GM12878 (cell line): ENCODE data around the gene PSMB8. TPM values are rescaled to one million over a fixed set of nuclear protein-coding genes. Genes with fewer than 3 reads are reported as not detected.

ENCODE experiments used
- ATAC-seq: fragments of 200-7000 bp; cut with Tn5 transposase; 3 replicates; pipeline ENCODE4 v1.9.1; 2020; ENCODE audit warnings: mild to moderate bottlenecking, moderate library complexity
- Bru-seq: library from RNA; stranded (reverse); fragments of 400-500 nt; gene quantifications from one replicate; lab custom pipeline; 2021; lab: Mats Ljungman, UMichigan
- BruChase-seq, 2 experiments: library from RNA; stranded (reverse); fragments of 400-500 nt; gene quantifications; one replicate each; lab custom pipeline; 2021; lab: Mats Ljungman, UMichigan
- BruUV-seq: library from RNA; stranded (reverse); fragments of 400-500 nt; replicated peaks from 2 replicates; lab custom pipeline; 2021; lab: Mats Ljungman, UMichigan
- CTCF ChIA-PET: fragments of 300-600 bp; sonication (Branson Sonifier 250); formaldehyde crosslinking; extraction: SDS; loops from one replicate; lab custom pipeline; 2021; ENCODE audit warnings: inconsistent platforms; lab: Yijun Ruan, JAX
- POLR2A ChIA-PET: fragments of 350-600 bp; formaldehyde crosslinking; extraction: SDS; loops from one replicate; lab custom pipeline; 2021; ENCODE audit warnings: inconsistent platforms; lab: Charles Lee
- RAD21 ChIA-PET: fragments of 300-600 bp; sonication (Branson Sonifier 250); formaldehyde crosslinking; loops from one replicate; lab custom pipeline; 2023; ENCODE audit warnings: antibody characterized with exemption; ENCODE audit not compliant: unreplicated experiment; lab: Charles Lee
- SMC1A ChIA-PET: fragments of 300-600 bp; sonication (Branson Sonifier 250); formaldehyde crosslinking; loops from one replicate; lab custom pipeline; 2023; ENCODE audit not compliant: unreplicated experiment, uncharacterized antibody; lab: Charles Lee
- DNase-seq: peaks from one replicate; pipeline ENCODE4 v3.0.0-alpha.2; 2011; ENCODE audit warnings: low read depth, low spot score
- FAIRE-seq: peaks from 3 replicates; lab custom pipeline; 2011; peaks lifted over from hg19 to GRCh38; lab: Jason Lieb, UNC
- H2AFZ ChIP-seq: 2 replicates; pipeline ENCODE4 v1.6.0; 2011; ENCODE audit warnings: low read depth, low read length, control low read depth; ENCODE audit not compliant: control insufficient read depth
- H3K27ac ChIP-seq: 2 replicates; pipeline ENCODE4 v1.5.1; 2011; ENCODE audit warnings: control low read depth; ENCODE audit not compliant: control insufficient read depth, insufficient read depth
- H3K27me3 ChIP-seq, 2 experiments: replicated peaks in 1 of 2; 2 replicates each; pipeline versions ENCODE4 v1.6.0 to v1.6.1; 2011; ENCODE audit warnings: low read length in 1 of 2; ENCODE audit not compliant: control insufficient read depth in 2 of 2, insufficient read depth in 2 of 2
- H3K36me3 ChIP-seq, 2 experiments: 2 replicates each; pipeline ENCODE4 v1.5.1; 2011; ENCODE audit warnings: low read length in 1 of 2; ENCODE audit not compliant: control insufficient read depth in 2 of 2, insufficient read depth in 2 of 2
- H3K4me1 ChIP-seq: 2 replicates; pipeline ENCODE4 v1.6.1; 2011; ENCODE audit warnings: mild to moderate bottlenecking, low read length, moderate library complexity, mixed read lengths; ENCODE audit not compliant: control insufficient read depth, insufficient read depth
- H3K4me2 ChIP-seq: 2 replicates; pipeline ENCODE4 v1.6.0; 2011; ENCODE audit warnings: control low read depth; ENCODE audit not compliant: control insufficient read depth, insufficient read depth
- H3K4me3 ChIP-seq: fragments of 200-600 bp; sonication (generic); 2 replicates; pipeline ENCODE4 v1.5.1; 2016
- H3K79me2 ChIP-seq: 2 replicates; pipeline ENCODE4 v1.6.0; 2011; ENCODE audit warnings: low read length; ENCODE audit not compliant: control insufficient read depth, insufficient read depth
- H3K9ac ChIP-seq: 2 replicates; pipeline ENCODE4 v1.8.0; 2011; ENCODE audit warnings: low read length, control low read depth, mixed read lengths; ENCODE audit not compliant: control insufficient read depth, insufficient read depth
- H3K9me3 ChIP-seq: replicated peaks from 3 replicates; pipeline ENCODE4 v1.5.1; 2011; ENCODE audit warnings: mild to moderate bottlenecking, low read length; ENCODE audit not compliant: control insufficient read depth, insufficient read depth
- H4K20me1 ChIP-seq: 2 replicates; pipeline ENCODE4 v1.6.0; 2011; ENCODE audit not compliant: control insufficient read depth, insufficient read depth
- EGR1 ChIP-seq, 2 experiments: IDR thresholded peaks; 1 replicate in 1 of 2; 2 replicates in 1 of 2; pipeline ENCODE4 v1.6.1; 2011 to 2012; ENCODE audit warnings: low read depth in 2 of 2, low read length in 2 of 2, borderline replicate concordance in 1 of 2, mild to moderate bottlenecking in 1 of 2, moderate library complexity in 1 of 2
- LARP7 ChIP-seq: fragments of 450-650 bp; IDR thresholded peaks from 2 replicates; pipeline ENCODE4 v1.6.1; 2017; ENCODE audit warnings: mild to moderate bottlenecking
- MEF2A ChIP-seq: IDR thresholded peaks from 2 replicates; pipeline ENCODE4 v1.6.1; 2011; ENCODE audit warnings: low read depth, mild to moderate bottlenecking, low read length, moderate library complexity; ENCODE audit not compliant: insufficient read depth
- NR2C1 ChIP-seq: fragments of 450-650 bp; IDR thresholded peaks from 2 replicates; pipeline ENCODE4 v1.6.1; 2017; ENCODE audit warnings: antibody characterized with exemption, mild to moderate bottlenecking, moderate library complexity
- RAD21 ChIP-seq: IDR thresholded peaks from 2 replicates; pipeline ENCODE4 v1.6.1; 2011; ENCODE audit warnings: mild to moderate bottlenecking, low read depth, low read length, moderate library complexity; ENCODE audit not compliant: insufficient read depth
- RBBP5 ChIP-seq: fragments of 200-600 bp; sonication (generic); conservative IDR thresholded peaks from 2 replicates; pipeline ENCODE4 v1.6.1; 2016
- RELA ChIP-seq: fragments of 450-650 bp; IDR thresholded peaks from 2 replicates; pipeline ENCODE4 v1.8.0; 2014; ENCODE audit warnings: borderline replicate concordance; ENCODE audit not compliant: partially characterized antibody
- SP1 ChIP-seq: IDR thresholded peaks from one replicate; pipeline ENCODE4 v1.6.1; 2011; ENCODE audit warnings: low read depth, low read length
- TBL1XR1 ChIP-seq: IDR thresholded peaks from 2 replicates; pipeline ENCODE4 v1.6.1; 2012; ENCODE audit warnings: low read depth, low read length, improper control_type of control experiment
- TCF12 ChIP-seq: IDR thresholded peaks from 2 replicates; pipeline ENCODE4 v1.6.1; 2011; ENCODE audit warnings: low read depth, mild to moderate bottlenecking, low read length
- TCF3 ChIP-seq: IDR thresholded peaks from 2 replicates; pipeline ENCODE4 v1.6.1; 2012; ENCODE audit warnings: low read depth, mild to moderate bottlenecking, low read length, borderline replicate concordance; ENCODE audit not compliant: insufficient read depth
- ZBED1 ChIP-seq: IDR thresholded peaks from 2 replicates; pipeline ENCODE4 v1.6.1; 2016; ENCODE audit warnings: borderline replicate concordance
- WGBS: methylation state at CpG from one replicate; pipeline ENCODE4 v1.1.6; 2016; ENCODE audit warnings: low lambda C conversion rate; ENCODE audit not compliant: insufficient replicate concordance, insufficient coverage; ENCODE audit errors: missing lambda C conversion rate; 5-methylcytosine and 5-hydroxymethylcytosine counted together
- in situ Hi-C: fragments of 300-500 bp; cut with MboI; formaldehyde crosslinking; loops from 9 replicates; pipeline ENCODE4 v1.14.3; 2018; ENCODE audit warnings: mixed read lengths
- intact Hi-C: fragments of 100-400 bp; cut with micrococcal nuclease; formaldehyde crosslinking; loops from one replicate; pipeline ENCODE4 v1.14.2; 2022; ENCODE audit not compliant: unreplicated experiment
- long read RNA-seq, 2 experiments: library from polyadenylated mRNA; unstranded; transcript quantifications; one replicate each; pipeline ENCODE4 v2.0.0, GENCODE V29; 2019 to 2020
- polyA minus RNA-seq, 3 experiments: library from RNA; depleted of rRNA, polyadenylated mRNA; stranded (reverse); fragments of >200 nt; gene quantifications; 2 replicates each; pipeline ENCODE4 v1.2.3, GENCODE V29; 2011
- polyA plus RNA-seq, 11 experiments: library from polyadenylated mRNA; depleted of rRNA in 4 of 11; unstranded in 6 of 11; stranded (reverse) in 5 of 11; fragments of >200 nt; fragmentation: Nextera tagmentation in 4 of 11; fragmentation: Illumina TruSeq in 1 of 11; extraction: Ambion mirVana in 4 of 11; extraction: Trizol in 1 of 11; gene quantifications; 1 replicate in 1 of 11; 2 replicates in 10 of 11; pipeline versions ENCODE4 v1.2.1 to v1.2.3, GENCODE V29; 2011 to 2016; ENCODE audit warnings: inconsistent platforms in 2 of 11, missing spikeins in 2 of 11, low read depth in 1 of 11
- total RNA-seq, 4 experiments: library from RNA; depleted of rRNA in 3 of 4; stranded (reverse); fragments of >200 nt in 3 of 4; fragmentation: Illumina TruSeq in 1 of 4; extraction: Trizol in 1 of 4; gene quantifications; 2 replicates each; pipeline versions ENCODE4 v1.2.1 to v1.2.3, GENCODE V29; 2013 to 2021
- TF ChIP-seq, protein P1 (sequence below): IDR thresholded peaks from 2 replicates; pipeline ENCODE4 v1.6.1; 2012; ENCODE audit warnings: low read depth, low read length, improper control_type of control experiment
- TF ChIP-seq, protein P2 (sequence below): IDR thresholded peaks from 2 replicates; pipeline ENCODE4 v1.6.1; 2011; ENCODE audit warnings: mild to moderate bottlenecking, low read depth, low read length, moderate library complexity; ENCODE audit not compliant: insufficient replicate concordance

Gene PSMB8
- 49.6 and 50.1 TPM in 2 replicates for total RNA-seq (2013; cell fraction: nucleolus; rRNA removed)
- total RNA-seq (2014; rRNA removed) = 386 and 388 TPM in 2 replicates
- 311 and 327 TPM in 2 replicates for total RNA-seq (2014; rRNA removed; fragmentation: Illumina TruSeq; extraction: Trizol)
- total RNA-seq (2021) = 366 TPM in 2 replicates
- polyA plus RNA-seq (2011; ENCODE audit: low read depth) = 129 TPM
- polyA plus RNA-seq (2011; rRNA removed) = 321 and 384 TPM in 2 replicates
- polyA plus RNA-seq (2011; cell fraction: cytosol; rRNA removed) = 482 and 548 TPM in 2 replicates
- 310 and 330 TPM in 2 replicates for polyA plus RNA-seq (2011; cell fraction: nucleus; rRNA removed)
- 201 TPM in 2 replicates for polyA plus RNA-seq (2012)
- 272 and 304 TPM in 2 replicates for polyA plus RNA-seq (2014; fragmentation: Illumina TruSeq; extraction: Trizol)
- 100 to 1,000 TPM; 353 to 557 TPM for polyA plus RNA-seq (2014; fragmentation: Nextera tagmentation; extraction: Ambion mirVana)
- polyA plus RNA-seq (2014; rRNA removed) = 374 and 411 TPM in 2 replicates
- 100 to 1,000 TPM; 495 to 538 TPM for polyA plus RNA-seq (2016; fragmentation: Nextera tagmentation; extraction: Ambion mirVana)
- 253 and 255 TPM in 2 replicates for polyA minus RNA-seq (2011; rRNA and poly(A)+ RNA removed)
- polyA minus RNA-seq (2011; cell fraction: cytosol; rRNA and poly(A)+ RNA removed) = 49.0 and 55.5 TPM in 2 replicates
- polyA minus RNA-seq (2011; cell fraction: nucleus; rRNA and poly(A)+ RNA removed) = 48.2 and 65.3 TPM in 2 replicates
- percentile 96 among the genes with signal in this experiment for Bru-seq, nascent RNA
- percentile 96 among the genes with signal in this experiment for BruChase-seq, experiment 1, labeled RNA remaining after a 6-hour chase
- percentile 93 among the genes with signal in this experiment for BruChase-seq, experiment 2, labeled RNA remaining after a 2-hour chase
- long read RNA-seq, experiment 1, transcript PSMB8-202 (6 exons, 1,124 nt) = major isoform, 416 of 495 reads
- long read RNA-seq, experiment 1, transcript PSMB8-201 (6 exons, 1,351 nt) = minor isoform, 65 of 495 reads
- long read RNA-seq, experiment 1, partial matches to known transcripts = 7 of 495 reads
- long read RNA-seq, experiment 1, other reads (novel, unspliced or antisense) = 5 of 495 reads
- long read RNA-seq, experiment 2, transcript PSMB8-204 (5 exons, 1,153 nt) = minor isoform, 9 of 1,620 reads
- long read RNA-seq, experiment 2, transcript PSMB8-201 (6 exons, 1,351 nt) = minor isoform, 179 of 1,620 reads
- long read RNA-seq, experiment 2, transcript PSMB8-202 (6 exons, 1,124 nt) = major isoform, 1,371 of 1,620 reads
- long read RNA-seq, experiment 2, transcript PSMB8-206 (5 exons, 2,373 nt) = minor isoform, 8 of 1,620 reads
- long read RNA-seq, experiment 2, partial matches to known transcripts = 8 of 1,620 reads
- long read RNA-seq, experiment 2, other reads (novel, unspliced or antisense) = 41 of 1,620 reads

DNA sequence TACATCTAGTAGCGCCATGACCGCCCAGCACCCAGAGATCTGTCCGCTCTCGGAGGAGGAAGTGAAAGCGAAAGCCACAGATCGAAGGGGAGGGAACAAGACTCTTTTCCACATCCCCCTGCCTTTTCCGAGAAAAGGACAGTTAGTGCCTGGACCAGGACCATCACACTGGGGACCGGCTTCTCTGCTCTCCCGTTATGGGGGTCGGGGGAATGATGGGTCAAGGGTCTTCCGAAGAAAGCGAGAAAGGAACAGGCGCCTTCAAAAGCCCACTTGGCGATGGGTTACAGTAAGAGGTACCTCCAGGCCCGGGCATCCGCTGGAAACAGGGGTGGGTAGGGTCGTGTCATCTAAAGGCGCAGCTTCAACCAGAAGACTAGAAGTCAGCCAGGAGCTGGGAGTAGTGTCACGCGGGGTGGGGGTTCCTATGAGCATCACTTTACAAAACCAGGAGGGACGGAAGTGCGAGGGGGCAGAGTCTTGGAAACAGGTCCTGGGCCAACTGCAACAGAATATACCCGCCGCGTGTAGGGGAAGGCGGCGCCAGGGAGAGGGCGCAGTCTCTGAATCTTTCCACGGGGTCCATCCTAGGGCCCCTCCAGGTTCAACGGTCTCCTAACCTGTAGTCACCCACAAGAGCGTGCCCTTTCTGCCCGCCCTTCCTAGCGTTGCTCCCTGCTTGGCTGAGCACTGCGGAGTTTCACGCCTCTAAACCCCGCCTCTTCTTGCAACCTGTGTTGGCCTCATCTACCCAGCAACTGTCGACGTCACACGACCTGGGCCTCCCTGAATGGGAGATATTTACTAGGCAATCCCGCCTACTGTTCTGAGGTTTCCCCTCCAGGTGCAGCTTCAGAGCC is at the start of gene PSMB8:
TSS of gene PSMB8 (minus strand) at position 69 of the 860 bp plus-strand sequence. CDS start at position 18, 51 bp downstream.
- Histone ChIP-seq H3K79me2 (peaks cover 75% of the 10 kb centered on the region), H3K27ac (peak within 1 kb of the TSS; percentile 96), H3K4me1 (peaks cover 67% of the 10 kb centered on the region), H3K9ac (peak within 1 kb of the TSS; percentile 99), H3K36me3 (peaks cover 7 to 50% of the 10 kb centered on the region in 2 experiments), H3K27me3 (no peaks in the 10 kb centered on the region), H3K9me3 (no peaks in the 10 kb centered on the region), H3K4me2 (peak within 1 kb of the TSS; percentile 99), H2AFZ (peak within 1 kb of the TSS; percentile 41), H3K4me3 (peak within 1 kb of the TSS; percentile 96), H4K20me1 (no peaks in the 10 kb centered on the region; the same call in 1 of the 2 replicates)
- in situ Hi-C loops (no loop called here), intact Hi-C loops (loop anchor here (1.0 to 5.0 kb wide), 2 partner anchors 9 to 128 kb away; partner anchors contain the start of gene TAP1)
- ChIA-PET SMC1A (interaction anchor here (0.6 to 6.7 kb wide), 8 partner anchors 10 to 139 kb away, joined by 3 to 69 read pairs (median 8); partner anchors contain the start of genes HLA-DMA, PSMB9 and TAP1), CTCF (interaction anchor here (0.6 to 10.7 kb wide), 7 partner anchors 12 to 1286 kb away, joined by 3 to 311 read pairs (median 5); partner anchors contain the start of genes HLA-DMA, PSMB9 and TAP1), POLR2A (interaction anchor here (0.5 to 10.5 kb wide), 16 partner anchors 9 to 648 kb away, joined by 3 to 357 read pairs (median 8); partner anchors contain the start of genes HLA-DMA, HLA-DMB, HLA-DPA1 and HLA-DRA), RAD21 (interaction anchor here (0.9 to 10.5 kb wide), 9 partner anchors 12 to 284 kb away, joined by 3 to 269 read pairs (median 3); partner anchors contain the start of genes BRD2, HLA-DMA, PSMB9 and TAP1)
- under 1% methylated on average over 40 of the region's 40 CpGs for WGBS
- ATAC-seq = peak; percentile 75
- peak; percentile 95 for FAIRE-seq
- no TSS peak for BruUV-seq
- DNase-seq = peak; percentile 98
- peak; percentile 52 for TF ChIP-seq SP1
- 0 out of 2 replicates have a peak, but pooled peaks have one; percentile 42 for TF ChIP-seq TBL1XR1
- TF ChIP-seq TCF12 = 0 out of 2 replicates have a peak, but pooled peaks have one; percentile 21
- TF ChIP-seq RAD21 = no peak
- TF ChIP-seq MEF2A = 0 out of 2 replicates have a peak, but pooled peaks have one; percentile 30
- TF ChIP-seq LARP7 = 0 out of 2 replicates have a peak, but pooled peaks have one; percentile 63
- peak; percentile 68 for TF ChIP-seq RELA
- TF ChIP-seq ZBED1 = peak; percentile 95
- TF ChIP-seq, protein P1, sequence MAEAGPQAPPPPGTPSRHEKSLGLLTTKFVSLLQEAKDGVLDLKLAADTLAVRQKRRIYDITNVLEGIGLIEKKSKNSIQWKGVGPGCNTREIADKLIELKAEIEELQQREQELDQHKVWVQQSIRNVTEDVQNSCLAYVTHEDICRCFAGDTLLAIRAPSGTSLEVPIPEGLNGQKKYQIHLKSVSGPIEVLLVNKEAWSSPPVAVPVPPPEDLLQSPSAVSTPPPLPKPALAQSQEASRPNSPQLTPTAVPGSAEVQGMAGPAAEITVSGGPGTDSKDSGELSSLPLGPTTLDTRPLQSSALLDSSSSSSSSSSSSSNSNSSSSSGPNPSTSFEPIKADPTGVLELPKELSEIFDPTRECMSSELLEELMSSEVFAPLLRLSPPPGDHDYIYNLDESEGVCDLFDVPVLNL = no peak
- TF ChIP-seq, protein P2, sequence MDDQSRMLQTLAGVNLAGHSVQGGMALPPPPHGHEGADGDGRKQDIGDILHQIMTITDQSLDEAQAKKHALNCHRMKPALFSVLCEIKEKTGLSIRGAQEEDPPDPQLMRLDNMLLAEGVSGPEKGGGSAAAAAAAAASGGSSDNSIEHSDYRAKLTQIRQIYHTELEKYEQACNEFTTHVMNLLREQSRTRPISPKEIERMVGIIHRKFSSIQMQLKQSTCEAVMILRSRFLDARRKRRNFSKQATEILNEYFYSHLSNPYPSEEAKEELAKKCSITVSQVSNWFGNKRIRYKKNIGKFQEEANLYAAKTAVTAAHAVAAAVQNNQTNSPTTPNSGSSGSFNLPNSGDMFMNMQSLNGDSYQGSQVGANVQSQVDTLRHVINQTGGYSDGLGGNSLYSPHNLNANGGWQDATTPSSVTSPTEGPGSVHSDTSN = no peak
- peak; percentile 65; the same call in 1 of the 2 replicates for TF ChIP-seq TCF3
- 0 out of 2 replicates have a peak, but pooled peaks have one; percentile 29 for TF ChIP-seq RBBP5
- TF ChIP-seq NR2C1 = no peak
- peak in 1 of 2 experiments; percentile 53; a peak in 1 of 3 replicates for TF ChIP-seq EGR1 (IDR thresholded peaks at IDR 0.05; ENCODE audit: borderline replicate concordance in 1 of 2, low read depth in 2 of 2, low read length in 2 of 2)
